Transverse colon (tissue), 4 donors: ENCODE measurements around the gene TBC1D12. TPM values are rescaled to one million over a fixed set of nuclear protein-coding genes. Genes with fewer than 3 reads are reported as not detected.
A peak's percentile ranks its signal among the peaks of the same experiment; 100 is the strongest.

Source experiments
- DNase-seq: peaks from one replicate; pipeline ENCODE4 v3.0.0-alpha.2; 2019
- H3K27ac ChIP-seq, 4 donors: fragments of 200-600 bp; sonication (generic); 2 replicates each; pipeline ENCODE4 v1.5.1; 2016 to 2018; ENCODE audit warnings: inconsistent platforms in 4 of 4
- H3K27me3 ChIP-seq: fragments of 200-600 bp; sonication (generic); 2 replicates; pipeline ENCODE4 v1.5.1; 2017; ENCODE audit warnings: inconsistent platforms
- H3K36me3 ChIP-seq, 4 donors: fragments of 200-600 bp; sonication (generic); 2 replicates each; pipeline ENCODE4 v1.5.1; 2017 to 2019; ENCODE audit warnings: inconsistent platforms in 4 of 4
- H3K4me1 ChIP-seq, 4 donors: fragments of 200-600 bp; sonication (generic); 2 replicates each; pipeline ENCODE4 v1.5.1; 2017 to 2020; ENCODE audit warnings: inconsistent platforms in 4 of 4
- H3K4me3 ChIP-seq, 4 donors: fragments of 200-600 bp; sonication (generic); 1 replicate in 1 of 4; 2 replicates in 3 of 4; pipeline versions ENCODE4 v1.5.1 to v1.6.1; 2017 to 2019; ENCODE audit warnings: inconsistent platforms in 4 of 4
- H3K9me3 ChIP-seq, 2 donors: fragments of 200-600 bp; sonication (generic); 2 replicates each; pipeline ENCODE4 v1.5.1; 2017 to 2019; ENCODE audit warnings: inconsistent platforms in 2 of 2
- EP300 ChIP-seq: sonication (generic); formaldehyde crosslinking; IDR thresholded peaks from one replicate; pipeline ENCODE4 v1.6.1; 2017; ENCODE audit warnings: antibody characterized with exemption, low read depth
- POLR2A ChIP-seq: fragments of 450-650 bp; IDR thresholded peaks from one replicate; pipeline ENCODE4 v1.6.1; 2016; ENCODE audit warnings: antibody characterized with exemption, mild to moderate bottlenecking, moderate library complexity
- POLR2AphosphoS5 ChIP-seq, 3 donors: sonication (generic); formaldehyde crosslinking; IDR thresholded peaks; one replicate each; pipeline ENCODE4 v1.6.1; 2016; ENCODE audit warnings: antibody characterized with exemption in 3 of 3
- whole genome bisulfite sequencing, 2 donors: methylation state at CpG; one replicate each; pipeline ENCODE4 v1.1.5; 2018; ENCODE audit warnings: low coverage in 1 of 2; 5-methylcytosine and 5-hydroxymethylcytosine counted together
- in situ Hi-C, 4 donors: fragments of 200-750 bp; cut with MboI; loops; one replicate each; pipeline versions ENCODE4 v1.15.0 to v1.15.1; 2017; ENCODE audit warnings: low sequenced_read_pairs in 3 of 4, low pct_ligation_motif_present in 1 of 4, low pct_unique_long_range_greater_than_20kb in 1 of 4
- intact Hi-C: fragments of 100-400 bp; cut with DNase I; formaldehyde crosslinking; loops from one replicate; pipeline ENCODE4 v1.15.1; 2023; ENCODE audit warnings: low total_unique reads
- total RNA-seq, 4 donors: library from RNA; depleted of rRNA; stranded (reverse); fragments of >200 nt; gene quantifications; one replicate each; pipeline ENCODE4 v1.1.0, GENCODE V29; 2016
- TF ChIP-seq, protein P1 (sequence below), 5 experiments: fragments of 200-600 bp in 3 of 5; fragments of 450-650 bp in 2 of 5; sonication (generic) in 3 of 5; IDR thresholded peaks; 1 replicate in 2 of 5; 2 replicates in 3 of 5; pipeline ENCODE4 v1.5.1; 2016 to 2017; ENCODE audit warnings: antibody characterized with exemption in 5 of 5, inconsistent platforms in 3 of 5, mild to moderate bottlenecking in 2 of 5, moderate library complexity in 1 of 5

TBC1D12 gene
- total RNA-seq, 4 donors from 2014 or later = 27.2 to 58.0 (median 38.0) TPM

DNA sequence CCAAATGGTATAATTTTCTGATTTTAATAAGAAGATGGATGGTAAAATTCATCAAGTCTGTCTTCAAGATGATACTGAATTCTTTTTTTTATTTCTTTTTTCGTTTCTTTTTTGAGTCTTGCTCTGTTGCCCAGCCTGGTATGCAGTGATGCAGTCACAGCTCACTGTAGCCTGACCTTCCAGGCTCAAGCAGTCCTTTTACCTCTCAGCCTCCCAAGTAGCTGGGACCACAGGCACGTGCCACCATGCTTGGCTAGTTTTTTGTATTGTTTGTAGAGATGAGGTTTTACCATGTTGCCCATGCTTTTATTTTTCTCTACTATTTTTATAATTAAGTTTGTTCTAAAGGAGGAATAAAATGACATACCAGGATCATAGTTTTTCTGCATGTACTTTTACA is 91.1 kb downstream of the TBC1D12 start:
- no peaks in the 10 kb centered on the region for H3K27me3 ChIP-seq
- H3K27ac ChIP-seq = no peak overlapping the region
- WGBS, 2 donors = 78 to 79% methylated on average over 2 of the region's 2 CpGs
- in situ Hi-C loops (no loop called here), intact Hi-C loops (no loop called here)
- peaks cover 0 to 4% (median 2%) of the 10 kb centered on the region in 4 donors for H3K4me1 ChIP-seq
- no peaks in the 10 kb centered on the region for H3K36me3 ChIP-seq
- H3K9me3 ChIP-seq = no peaks in the 10 kb centered on the region
- H3K4me3 ChIP-seq = no peak overlapping the region
- TF ChIP-seq POLR2AphosphoS5 (IDR thresholded peaks at IDR 0.05) = no peak
- TF ChIP-seq, protein P1, sequence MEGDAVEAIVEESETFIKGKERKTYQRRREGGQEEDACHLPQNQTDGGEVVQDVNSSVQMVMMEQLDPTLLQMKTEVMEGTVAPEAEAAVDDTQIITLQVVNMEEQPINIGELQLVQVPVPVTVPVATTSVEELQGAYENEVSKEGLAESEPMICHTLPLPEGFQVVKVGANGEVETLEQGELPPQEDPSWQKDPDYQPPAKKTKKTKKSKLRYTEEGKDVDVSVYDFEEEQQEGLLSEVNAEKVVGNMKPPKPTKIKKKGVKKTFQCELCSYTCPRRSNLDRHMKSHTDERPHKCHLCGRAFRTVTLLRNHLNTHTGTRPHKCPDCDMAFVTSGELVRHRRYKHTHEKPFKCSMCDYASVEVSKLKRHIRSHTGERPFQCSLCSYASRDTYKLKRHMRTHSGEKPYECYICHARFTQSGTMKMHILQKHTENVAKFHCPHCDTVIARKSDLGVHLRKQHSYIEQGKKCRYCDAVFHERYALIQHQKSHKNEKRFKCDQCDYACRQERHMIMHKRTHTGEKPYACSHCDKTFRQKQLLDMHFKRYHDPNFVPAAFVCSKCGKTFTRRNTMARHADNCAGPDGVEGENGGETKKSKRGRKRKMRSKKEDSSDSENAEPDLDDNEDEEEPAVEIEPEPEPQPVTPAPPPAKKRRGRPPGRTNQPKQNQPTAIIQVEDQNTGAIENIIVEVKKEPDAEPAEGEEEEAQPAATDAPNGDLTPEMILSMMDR (IDR thresholded peaks at IDR 0.05) = no peak
- TF ChIP-seq EP300 = no peak
- no peak for TF ChIP-seq POLR2A
- DNase-seq = no peak

DNA sequence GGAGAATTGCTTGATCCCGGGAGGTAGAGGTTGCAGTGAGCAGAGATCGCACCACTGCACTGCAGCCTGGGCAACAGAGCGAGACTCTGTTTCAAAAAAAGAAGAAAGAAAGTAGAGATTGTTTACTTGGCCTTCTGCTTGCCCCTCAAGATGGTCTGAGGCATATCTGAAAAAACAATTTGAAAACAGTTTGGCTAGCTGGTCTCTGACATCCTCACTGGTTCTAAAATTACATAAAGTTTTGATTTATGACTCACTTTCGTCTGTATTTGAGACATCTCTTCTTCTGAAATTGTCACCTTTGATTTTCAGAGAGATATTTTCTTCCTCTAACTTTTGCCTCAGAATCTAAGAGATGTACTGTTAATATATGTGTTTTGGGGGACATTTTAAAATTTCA is 93.7 kb downstream of the TBC1D12 start:
- peaks cover 0 to 2% (median 0%) of the 10 kb centered on the region in 4 donors for H3K36me3 ChIP-seq
- TF ChIP-seq EP300 (no peak), POLR2AphosphoS5 (IDR thresholded peaks at IDR 0.05) (no peak), POLR2A (no peak)
- TF ChIP-seq, protein P1 (IDR thresholded peaks at IDR 0.05) = no peak
- H3K27ac ChIP-seq = no peak overlapping the region
- no peak overlapping the region for H3K4me3 ChIP-seq
- no peaks in the 10 kb centered on the region for H3K9me3 ChIP-seq
- WGBS, 2 donors = 62 to 76% methylated on average over 1 to 4 of the region's 4 CpGs
- intact Hi-C loops (no loop called here), in situ Hi-C loops (no loop called here)
- no peaks in the 10 kb centered on the region for H3K27me3 ChIP-seq
- H3K4me1 ChIP-seq = peaks cover 0 to 4% (median 0%) of the 10 kb centered on the region in 4 donors
- no peak for DNase-seq

DNA sequence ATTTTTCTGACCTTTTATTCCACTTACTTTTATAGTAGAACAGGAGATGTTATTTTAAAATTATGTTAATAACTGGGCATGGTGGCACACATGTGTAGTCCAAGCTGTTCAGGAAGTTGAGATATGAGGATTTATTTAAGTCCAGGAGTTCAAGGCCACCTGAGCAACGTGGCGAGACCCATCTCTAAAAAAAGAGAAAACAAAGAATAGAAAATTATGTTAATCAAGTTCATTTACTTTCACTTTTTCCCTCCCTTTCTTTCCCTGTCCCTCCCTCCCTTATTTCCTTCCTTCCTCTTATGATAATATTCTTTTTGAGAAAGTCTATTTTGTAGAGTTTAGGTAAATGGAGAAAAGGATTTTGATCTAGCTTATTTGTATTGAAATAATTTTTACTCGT is 94.3 kb downstream of the TBC1D12 start:
- in situ Hi-C loops = no loop called here
- no peak for TF ChIP-seq POLR2AphosphoS5 (IDR thresholded peaks at IDR 0.05)
- TF ChIP-seq EP300 = no peak
- TF ChIP-seq POLR2A = no peak
- TF ChIP-seq, protein P1 (IDR thresholded peaks at IDR 0.05) = no peak
- H3K4me1 ChIP-seq = peaks cover 0 to 4% (median 0%) of the 10 kb centered on the region in 4 donors
- H3K27ac ChIP-seq = no peak overlapping the region
- no peaks in the 10 kb centered on the region for H3K9me3 ChIP-seq
- DNase-seq = no peak
- WGBS, 2 donors = 43 to 48% methylated on average over 3 of the region's 3 CpGs
- no peak overlapping the region for H3K4me3 ChIP-seq
- H3K36me3 ChIP-seq = peaks cover 0 to 4% (median 0%) of the 10 kb centered on the region in 4 donors
- no peaks in the 10 kb centered on the region for H3K27me3 ChIP-seq
- intact Hi-C loops = no loop called here

DNA sequence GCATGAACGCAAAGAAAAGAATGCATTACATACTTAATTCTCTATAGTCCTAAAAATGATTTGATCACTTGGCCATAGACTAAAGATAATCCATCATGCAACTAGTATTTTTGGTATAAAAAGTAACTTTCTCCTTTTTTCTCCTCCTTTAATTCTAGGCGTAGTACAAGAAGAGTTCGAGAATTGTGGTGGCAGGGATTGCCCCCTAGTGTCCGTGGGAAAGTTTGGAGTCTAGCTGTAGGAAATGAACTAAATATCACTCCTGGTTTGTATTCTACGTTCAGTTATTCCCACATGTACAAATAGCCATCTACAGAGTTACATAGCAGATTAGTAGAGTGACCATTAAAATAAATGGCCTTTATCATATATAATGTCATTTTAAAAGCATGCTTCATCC is 97.7 kb downstream of the TBC1D12 start:
- in situ Hi-C loops = no loop called here
- TF ChIP-seq EP300 = no peak
- TF ChIP-seq, protein P1 (IDR thresholded peaks at IDR 0.05) = peak in 1 of 5 experiments; percentile 10
- H3K27me3 ChIP-seq = no peaks in the 10 kb centered on the region
- H3K36me3 ChIP-seq = peaks cover 0 to 9% (median 2%) of the 10 kb centered on the region in 4 donors
- DNase-seq = no peak
- no peaks in the 10 kb centered on the region for H3K9me3 ChIP-seq
- intact Hi-C loops = no loop called here
- H3K4me3 ChIP-seq = no peak overlapping the region
- H3K4me1 ChIP-seq = peaks cover 0 to 4% (median 0%) of the 10 kb centered on the region in 4 donors
- 75 to 81% methylated on average over 5 of the region's 5 CpGs for WGBS, 2 donors
- H3K27ac ChIP-seq = no peak overlapping the region
